Measurements from ENCODE around the gene IFT80.

DNA sequence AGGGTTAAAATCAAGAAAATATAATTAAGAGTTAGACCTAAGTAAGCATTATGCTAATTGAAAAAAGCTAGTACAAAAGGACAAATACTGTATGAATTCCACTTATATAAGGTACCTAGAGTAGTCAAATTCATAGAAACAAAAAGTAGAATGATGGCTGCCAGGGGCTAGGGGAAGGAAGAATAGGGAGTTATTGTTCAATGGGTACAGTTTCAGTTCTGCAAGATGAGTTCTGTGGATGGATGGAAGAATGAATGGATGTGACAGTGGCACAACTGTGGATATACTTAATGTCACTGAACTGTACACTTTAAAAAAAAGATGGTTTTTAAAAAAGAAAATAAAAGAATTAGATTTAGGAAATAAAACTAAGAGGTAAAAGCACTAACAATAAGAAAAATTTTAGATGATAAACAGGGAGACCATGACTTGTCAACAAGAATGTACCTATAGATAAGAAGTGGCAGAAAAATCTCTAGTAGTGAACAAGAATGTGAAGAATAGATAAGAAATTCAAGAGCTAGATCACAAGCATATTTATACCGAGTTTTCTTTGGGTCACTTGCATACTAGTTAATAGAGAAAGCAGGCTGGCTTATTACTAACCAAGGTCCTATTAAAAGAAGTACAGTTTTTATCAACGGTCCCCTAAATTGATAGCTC is 5.5 kb downstream of the IFT80 start:
- TF ChIP-seq REST (IDR thresholded peaks at IDR 0.05; ENCODE audit: unreplicated experiment) (no peak), EZH2 (IDR thresholded peaks at IDR 0.05; ENCODE audit: low read depth, unreplicated experiment) (no peak), POLR2AphosphoS5 (IDR thresholded peaks at IDR 0.05; ENCODE audit: low read depth) (no peak)
- TF ChIP-seq, protein P1, sequence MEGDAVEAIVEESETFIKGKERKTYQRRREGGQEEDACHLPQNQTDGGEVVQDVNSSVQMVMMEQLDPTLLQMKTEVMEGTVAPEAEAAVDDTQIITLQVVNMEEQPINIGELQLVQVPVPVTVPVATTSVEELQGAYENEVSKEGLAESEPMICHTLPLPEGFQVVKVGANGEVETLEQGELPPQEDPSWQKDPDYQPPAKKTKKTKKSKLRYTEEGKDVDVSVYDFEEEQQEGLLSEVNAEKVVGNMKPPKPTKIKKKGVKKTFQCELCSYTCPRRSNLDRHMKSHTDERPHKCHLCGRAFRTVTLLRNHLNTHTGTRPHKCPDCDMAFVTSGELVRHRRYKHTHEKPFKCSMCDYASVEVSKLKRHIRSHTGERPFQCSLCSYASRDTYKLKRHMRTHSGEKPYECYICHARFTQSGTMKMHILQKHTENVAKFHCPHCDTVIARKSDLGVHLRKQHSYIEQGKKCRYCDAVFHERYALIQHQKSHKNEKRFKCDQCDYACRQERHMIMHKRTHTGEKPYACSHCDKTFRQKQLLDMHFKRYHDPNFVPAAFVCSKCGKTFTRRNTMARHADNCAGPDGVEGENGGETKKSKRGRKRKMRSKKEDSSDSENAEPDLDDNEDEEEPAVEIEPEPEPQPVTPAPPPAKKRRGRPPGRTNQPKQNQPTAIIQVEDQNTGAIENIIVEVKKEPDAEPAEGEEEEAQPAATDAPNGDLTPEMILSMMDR (conservative IDR thresholded peaks at IDR 0.05; ENCODE audit: low read depth in 2 of 2) = no peak
- TF ChIP-seq, protein P2, sequence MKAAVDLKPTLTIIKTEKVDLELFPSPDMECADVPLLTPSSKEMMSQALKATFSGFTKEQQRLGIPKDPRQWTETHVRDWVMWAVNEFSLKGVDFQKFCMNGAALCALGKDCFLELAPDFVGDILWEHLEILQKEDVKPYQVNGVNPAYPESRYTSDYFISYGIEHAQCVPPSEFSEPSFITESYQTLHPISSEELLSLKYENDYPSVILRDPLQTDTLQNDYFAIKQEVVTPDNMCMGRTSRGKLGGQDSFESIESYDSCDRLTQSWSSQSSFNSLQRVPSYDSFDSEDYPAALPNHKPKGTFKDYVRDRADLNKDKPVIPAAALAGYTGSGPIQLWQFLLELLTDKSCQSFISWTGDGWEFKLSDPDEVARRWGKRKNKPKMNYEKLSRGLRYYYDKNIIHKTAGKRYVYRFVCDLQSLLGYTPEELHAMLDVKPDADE (IDR thresholded peaks at IDR 0.05) = no peak

All from GM23338 (cell line).